Mesenchymal stem cell (in vitro differentiated cells and primary cell): ENCODE data around the gene SHC3.

Source experiments
- DNase-seq: peaks from one replicate; pipeline ENCODE4 v3.0.0-alpha.2; 2013
- H2AFZ ChIP-seq: one replicate; pipeline ENCODE4 v1.6.1; 2013; ENCODE audit warnings: low read depth, mild to moderate bottlenecking, control low read depth, inconsistent platforms, low read length, moderate library complexity
- H2AK5ac ChIP-seq: 2 replicates; pipeline ENCODE4 v1.6.1; 2013; ENCODE audit warnings: low read length, moderate library complexity, mild to moderate bottlenecking, inconsistent platforms; ENCODE audit not compliant: severe bottlenecking
- H2BK120ac ChIP-seq: one replicate; pipeline ENCODE4 v1.6.1; 2013; ENCODE audit warnings: low read depth, mild to moderate bottlenecking, inconsistent platforms, low read length, moderate library complexity
- H2BK12ac ChIP-seq, 2 experiments: one replicate each; pipeline ENCODE4 v1.6.1; 2013; ENCODE audit warnings: inconsistent platforms in 2 of 2, low read length in 2 of 2, mild to moderate bottlenecking in 2 of 2, moderate library complexity in 2 of 2, control low read depth in 1 of 2
- H2BK15ac ChIP-seq: one replicate; pipeline ENCODE4 v1.6.1; 2013; ENCODE audit warnings: mild to moderate bottlenecking, low read depth, inconsistent platforms; ENCODE audit not compliant: poor library complexity, severe bottlenecking
- H2BK5ac ChIP-seq: 2 replicates; pipeline ENCODE4 v1.6.1; 2013; ENCODE audit warnings: low read depth, mild to moderate bottlenecking, low read length, control low read depth, inconsistent platforms; ENCODE audit not compliant: poor library complexity, severe bottlenecking
- H3K14ac ChIP-seq, 2 experiments: one replicate each; pipeline ENCODE4 v1.6.1; 2013; ENCODE audit warnings: inconsistent platforms in 2 of 2, low read length in 2 of 2, control low read depth in 1 of 2, mild to moderate bottlenecking in 1 of 2, moderate library complexity in 1 of 2
- H3K18ac ChIP-seq, 2 experiments: one replicate each; pipeline ENCODE4 v1.6.1; 2013; ENCODE audit warnings: inconsistent platforms in 2 of 2, low read length in 2 of 2, control low read depth in 1 of 2, low read depth in 1 of 2, mild to moderate bottlenecking in 1 of 2
- H3K23ac ChIP-seq, 2 experiments: one replicate each; pipeline ENCODE4 v1.6.1; 2013; ENCODE audit warnings: inconsistent platforms in 2 of 2, low read length in 2 of 2, mild to moderate bottlenecking in 2 of 2, moderate library complexity in 2 of 2, control low read depth in 1 of 2
- H3K27ac ChIP-seq: 2 replicates; pipeline ENCODE4 v1.5.1; 2013; ENCODE audit warnings: mild to moderate bottlenecking, moderate library complexity, low read length, control low read depth, inconsistent platforms; ENCODE audit not compliant: poor library complexity, severe bottlenecking
- H3K27me3 ChIP-seq, 2 experiments: 2 replicates each; pipeline versions ENCODE4 v1.6.1 to v1.7.0; 2013; ENCODE audit warnings: low read length in 2 of 2, mild to moderate bottlenecking in 2 of 2, moderate library complexity in 2 of 2, control low read depth in 1 of 2, inconsistent platforms in 1 of 2; ENCODE audit not compliant: control insufficient read depth in 1 of 2, insufficient read depth in 1 of 2
- H3K36me3 ChIP-seq, 2 experiments: 2 replicates each; pipeline versions ENCODE4 v1.6.1 to v1.7.0; 2013; ENCODE audit warnings: low read length in 2 of 2, control low read depth in 1 of 2, inconsistent platforms in 1 of 2, low read depth in 1 of 2, mild to moderate bottlenecking in 1 of 2; ENCODE audit not compliant: insufficient read depth in 2 of 2, control insufficient read depth in 1 of 2
- H3K4ac ChIP-seq, 2 experiments: one replicate each; pipeline ENCODE4 v1.6.1; 2013; ENCODE audit warnings: inconsistent platforms in 2 of 2, low read length in 2 of 2, mild to moderate bottlenecking in 2 of 2, moderate library complexity in 2 of 2, control low read depth in 1 of 2, low read depth in 1 of 2
- H3K4me1 ChIP-seq: 2 replicates; pipeline ENCODE4 v1.6.1; 2013; ENCODE audit warnings: low read depth, low read length, control low read depth; ENCODE audit not compliant: control insufficient read depth, insufficient read depth
- H3K4me2 ChIP-seq: 2 replicates; pipeline ENCODE4 v1.6.1; 2013; ENCODE audit warnings: low read length, mild to moderate bottlenecking, inconsistent platforms; ENCODE audit not compliant: poor library complexity, severe bottlenecking
- H3K4me3 ChIP-seq, 2 experiments: 2 replicates each; pipeline versions ENCODE4 v1.5.1 to v1.7.0; 2013; ENCODE audit warnings: low read length in 2 of 2, mild to moderate bottlenecking in 2 of 2, control low read depth in 1 of 2, low read depth in 1 of 2; ENCODE audit not compliant: insufficient read depth in 1 of 2
- H3K79me1 ChIP-seq: replicated peaks from 2 replicates; pipeline ENCODE4 v1.6.1; 2013; ENCODE audit warnings: mild to moderate bottlenecking, control low read depth, low read length, inconsistent platforms; ENCODE audit not compliant: poor library complexity, severe bottlenecking
- H3K9ac ChIP-seq: 2 replicates; pipeline ENCODE4 v1.7.0; 2013; ENCODE audit warnings: mild to moderate bottlenecking, low read length, moderate library complexity
- H3K9me3 ChIP-seq: 2 replicates; pipeline ENCODE4 v1.7.0; 2013; ENCODE audit warnings: mild to moderate bottlenecking, low read length; ENCODE audit not compliant: control insufficient read depth
- H4K8ac ChIP-seq: one replicate; pipeline ENCODE4 v1.6.1; 2013; ENCODE audit warnings: inconsistent platforms, mild to moderate bottlenecking, low read length, moderate library complexity
- H4K91ac ChIP-seq: one replicate; pipeline ENCODE4 v1.6.1; 2013; ENCODE audit warnings: mild to moderate bottlenecking, low read length, inconsistent platforms
- WGBS: methylation state at CpG from one replicate; pipeline ENCODE4 v1.1.7; 2013; ENCODE audit warnings: mixed read lengths; 5-methylcytosine and 5-hydroxymethylcytosine counted together

The SHC3 gene

DNA sequence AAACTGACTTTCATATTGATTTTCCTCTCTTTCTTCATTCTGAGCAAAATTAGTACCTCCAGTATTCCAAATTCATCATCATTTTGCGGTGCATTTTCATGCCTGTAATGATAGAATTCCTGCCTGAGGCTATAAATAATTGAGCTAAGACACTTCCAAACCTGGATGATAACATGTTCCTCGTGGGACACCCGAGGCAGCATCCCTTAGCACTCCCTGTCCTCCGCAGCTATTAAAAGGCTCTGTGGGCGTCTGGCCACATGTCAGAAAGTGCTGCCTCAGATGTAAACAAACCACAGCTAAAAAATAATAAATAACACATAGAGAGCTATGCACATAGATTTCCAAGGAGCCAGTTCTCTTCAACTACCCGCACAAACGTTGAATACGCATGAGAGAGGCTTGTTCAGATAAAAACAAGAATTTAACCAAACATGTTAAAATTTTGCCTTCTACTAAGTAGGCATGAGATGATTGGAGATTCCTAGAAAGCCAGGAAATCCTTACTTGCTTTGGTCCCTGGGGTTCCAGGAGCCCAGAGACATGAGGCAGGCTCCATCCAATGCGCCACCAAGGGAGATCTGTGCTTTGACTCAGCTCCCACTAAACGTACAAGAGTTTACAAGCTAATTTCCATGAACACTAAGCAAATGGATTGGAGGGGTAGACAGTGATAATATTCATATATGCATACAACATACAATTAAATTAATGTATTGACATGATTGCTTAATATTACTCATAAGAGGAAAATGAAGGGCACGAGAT, 82.7 kb downstream of the SHC3 start:
- H3K36me3 ChIP-seq = no peaks in the 10 kb centered on the region
- H3K9me3 ChIP-seq = no peaks in the 10 kb centered on the region
- no peak overlapping the region for H2BK15ac ChIP-seq
- no peak overlapping the region for H4K8ac ChIP-seq
- no peak overlapping the region for H3K4ac ChIP-seq
- no peak overlapping the region for H3K4me3 ChIP-seq
- H3K4me1 ChIP-seq = no peaks in the 10 kb centered on the region
- H2BK5ac ChIP-seq = no peak overlapping the region
- no peak overlapping the region for H3K27ac ChIP-seq
- H2AFZ ChIP-seq = no peak overlapping the region
- no peak overlapping the region for H3K18ac ChIP-seq
- H3K27me3 ChIP-seq = no peaks in the 10 kb centered on the region
- no peak overlapping the region for H4K91ac ChIP-seq
- no peak overlapping the region for H3K14ac ChIP-seq
- no peak overlapping the region for H2AK5ac ChIP-seq
- H3K9ac ChIP-seq = no peak overlapping the region
- DNase-seq = no peak
- H3K23ac ChIP-seq = no peak overlapping the region
- no peak overlapping the region for H2BK12ac ChIP-seq
- no peak overlapping the region for H3K4me2 ChIP-seq
- H3K79me1 ChIP-seq = no peaks in the 10 kb centered on the region
- H2BK120ac ChIP-seq = no peak overlapping the region
- 54% methylated on average over 7 of the region's 11 CpGs for WGBS

DNA sequence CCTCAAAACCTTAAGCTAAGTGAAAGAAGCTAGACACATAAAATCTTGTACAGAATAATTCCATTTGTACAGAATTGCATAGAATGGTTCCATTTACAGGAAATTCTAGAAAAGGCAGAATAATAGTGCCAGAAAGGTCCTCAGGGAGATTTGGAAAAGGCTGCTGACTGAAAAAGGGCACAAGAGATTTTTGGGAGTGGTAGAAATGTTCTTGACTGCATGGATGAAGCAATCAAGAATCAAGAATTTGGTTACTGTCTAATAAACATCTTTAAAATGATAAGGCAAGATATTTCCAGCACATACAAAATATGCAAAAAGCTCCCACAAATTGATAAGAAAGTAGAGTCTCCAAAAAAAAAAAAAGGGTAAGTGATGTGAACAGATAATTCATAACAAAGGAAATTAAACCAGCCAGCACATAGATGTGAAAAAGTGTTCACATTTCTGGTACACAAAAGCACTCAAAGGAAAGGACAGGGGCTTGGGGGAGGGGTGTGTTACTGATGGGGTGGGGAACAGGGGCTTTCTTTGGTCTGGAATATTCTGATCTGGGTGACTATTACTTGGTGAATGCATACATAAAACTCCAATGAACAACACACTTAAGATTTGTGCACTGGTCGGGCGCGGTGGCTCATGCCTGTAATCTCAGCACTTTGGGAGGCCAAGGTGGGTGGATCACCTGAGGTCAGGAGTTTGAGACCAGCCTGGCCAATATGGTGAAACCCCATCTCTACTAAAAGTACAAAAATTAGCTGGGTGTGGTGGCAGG, 85.2 kb downstream of the SHC3 start:
- Histone ChIP-seq H4K8ac (no peak overlapping the region), H4K91ac (no peak overlapping the region), H3K4ac (no peak overlapping the region), H3K4me3 (no peak overlapping the region), H3K36me3 (peaks cover 3 to 6% of the 10 kb centered on the region in 2 experiments), H3K4me1 (no peaks in the 10 kb centered on the region), H3K27me3 (no peaks in the 10 kb centered on the region), H2BK15ac (no peak overlapping the region), H3K4me2 (no peak overlapping the region), H2BK12ac (no peak overlapping the region), H3K9ac (no peak overlapping the region), H2AK5ac (no peak overlapping the region), H2BK5ac (no peak overlapping the region), H3K18ac (no peak overlapping the region), H2BK120ac (no peak overlapping the region), H3K23ac (no peak overlapping the region), H3K14ac (no peak overlapping the region), H3K9me3 (no peaks in the 10 kb centered on the region), H3K27ac (no peak overlapping the region), H3K79me1 (peaks cover 1% of the 10 kb centered on the region), H2AFZ (no peak overlapping the region)
- DNase-seq = no peak
- WGBS = no CpG with 5 or more reads among the region's 3 CpGs

GRCh38 chr9:89089176-89089575, 89.4 kb downstream of the SHC3 start:
- H4K8ac ChIP-seq = no peak overlapping the region
- no peak overlapping the region for H3K14ac ChIP-seq
- H3K36me3 ChIP-seq = peaks cover 3 to 6% of the 10 kb centered on the region in 2 experiments
- H2AK5ac ChIP-seq = no peak overlapping the region
- no peak overlapping the region for H3K23ac ChIP-seq
- H2BK12ac ChIP-seq = no peak overlapping the region
- H2BK120ac ChIP-seq = no peak overlapping the region
- H3K27ac ChIP-seq = no peak overlapping the region
- DNase-seq = no peak
- no peaks in the 10 kb centered on the region for H3K27me3 ChIP-seq
- no peak overlapping the region for H2AFZ ChIP-seq
- no peak overlapping the region for H3K4me2 ChIP-seq
- no peak overlapping the region for H2BK15ac ChIP-seq
- WGBS = 94% methylated on average over 3 of the region's 3 CpGs
- no peak overlapping the region for H3K18ac ChIP-seq
- H3K9ac ChIP-seq = no peak overlapping the region
- no peaks in the 10 kb centered on the region for H3K4me1 ChIP-seq
- H3K9me3 ChIP-seq = no peaks in the 10 kb centered on the region
- no peak overlapping the region for H3K4me3 ChIP-seq
- H3K79me1 ChIP-seq = peaks cover 1% of the 10 kb centered on the region
- H2BK5ac ChIP-seq = no peak overlapping the region
- H3K4ac ChIP-seq = no peak overlapping the region
- H4K91ac ChIP-seq = no peak overlapping the region

DNA sequence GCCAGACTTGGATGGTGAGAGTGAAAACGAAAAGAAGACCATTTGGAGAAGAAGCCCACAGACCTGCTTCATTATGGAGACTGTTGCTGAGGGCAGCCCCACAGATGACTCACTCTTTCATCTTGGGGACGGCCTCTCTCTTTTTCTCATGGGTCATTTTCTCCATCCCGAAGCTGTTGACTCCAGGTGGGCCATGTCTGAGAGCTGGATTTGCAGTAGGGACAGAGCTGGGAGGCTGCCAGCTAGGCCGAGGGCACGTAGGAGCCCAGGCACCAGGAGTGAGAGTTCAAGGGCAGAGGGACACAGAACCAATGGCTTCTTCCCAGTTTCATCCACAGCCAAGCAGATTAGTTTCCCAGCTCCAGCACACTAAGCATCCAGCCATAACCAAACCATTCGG, 95.0 kb downstream of the SHC3 start:
- Histone ChIP-seq H2BK5ac (no peak overlapping the region), H3K36me3 (peaks cover 1 to 2% of the 10 kb centered on the region in 2 experiments), H3K27me3 (no peaks in the 10 kb centered on the region), H3K4me2 (no peak overlapping the region), H3K4ac (no peak overlapping the region), H2BK15ac (no peak overlapping the region), H3K23ac (no peak overlapping the region), H4K91ac (no peak overlapping the region), H3K18ac (no peak overlapping the region), H3K4me1 (no peaks in the 10 kb centered on the region), H2AFZ (no peak overlapping the region), H2AK5ac (no peak overlapping the region), H2BK120ac (no peak overlapping the region), H2BK12ac (no peak overlapping the region), H3K4me3 (no peak overlapping the region), H3K27ac (no peak overlapping the region), H3K14ac (no peak overlapping the region), H4K8ac (no peak overlapping the region), H3K79me1 (peaks cover 3% of the 10 kb centered on the region), H3K9ac (no peak overlapping the region), H3K9me3 (peaks cover 4% of the 10 kb centered on the region)
- DNase-seq = no peak
- 92% methylated on average over 6 of the region's 6 CpGs for WGBS
